ENCODE data around the gene PDZD2.
A peak's percentile ranks its signal among the peaks of the same experiment; 100 is the strongest.

PDZD2 gene

GRCh38 chr5:32087086-32088082 lies 448.5 kb downstream of the PDZD2 start:
- DNase-seq: no peak

DNA sequence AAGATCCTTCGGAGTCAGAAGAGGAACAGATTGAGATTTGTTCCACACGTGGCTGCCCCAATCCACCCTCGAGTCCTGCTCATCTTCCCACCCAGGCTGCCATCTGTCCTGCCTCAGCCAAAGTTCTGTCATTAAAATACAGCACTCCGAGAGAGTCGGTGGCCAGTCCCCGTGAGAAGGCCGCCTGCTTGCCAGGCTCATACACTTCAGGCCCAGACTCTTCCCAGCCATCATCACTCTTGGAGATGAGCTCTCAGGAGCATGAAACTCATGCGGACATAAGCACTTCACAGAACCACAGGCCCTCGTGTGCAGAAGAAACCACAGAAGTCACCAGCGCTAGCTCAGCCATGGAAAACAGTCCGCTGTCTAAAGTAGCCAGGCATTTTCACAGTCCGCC lies 449.3 kb downstream of the PDZD2 start:
- DNase-seq: no peak

DNA sequence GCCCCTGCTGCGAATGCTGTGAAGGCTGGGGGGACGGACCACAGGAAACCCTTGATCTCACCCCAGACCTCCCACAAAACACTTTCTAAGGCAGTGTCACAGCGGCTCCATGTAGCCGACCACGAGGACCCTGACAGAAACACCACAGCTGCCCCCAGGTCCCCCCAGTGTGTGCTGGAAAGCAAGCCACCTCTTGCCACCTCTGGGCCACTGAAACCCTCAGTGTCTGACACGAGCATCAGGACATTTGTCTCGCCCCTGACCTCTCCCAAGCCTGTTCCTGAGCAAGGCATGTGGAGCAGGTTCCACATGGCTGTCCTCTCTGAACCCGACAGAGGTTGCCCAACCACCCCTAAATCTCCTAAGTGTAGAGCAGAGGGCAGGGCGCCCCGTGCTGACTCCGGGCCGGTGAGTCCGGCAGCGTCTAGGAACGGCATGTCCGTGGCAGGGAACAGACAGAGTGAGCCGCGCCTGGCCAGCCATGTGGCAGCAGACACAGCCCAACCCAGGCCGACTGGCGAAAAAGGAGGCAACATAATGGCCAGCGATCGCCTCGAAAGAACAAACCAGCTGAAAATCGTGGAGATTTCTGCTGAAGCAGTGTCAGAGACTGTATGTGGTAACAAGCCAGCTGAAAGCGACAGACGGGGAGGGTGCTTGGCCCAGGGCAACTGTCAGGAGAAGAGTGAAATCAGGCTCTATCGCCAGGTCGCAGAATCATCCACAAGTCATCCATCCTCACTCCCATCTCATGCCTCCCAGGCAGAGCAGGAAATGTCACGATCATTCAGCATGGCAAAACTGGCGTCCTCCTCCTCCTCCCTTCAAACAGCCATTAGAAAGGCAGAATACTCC lies 450.4 kb downstream of the PDZD2 start:
- DNase-seq: no peak

DNA sequence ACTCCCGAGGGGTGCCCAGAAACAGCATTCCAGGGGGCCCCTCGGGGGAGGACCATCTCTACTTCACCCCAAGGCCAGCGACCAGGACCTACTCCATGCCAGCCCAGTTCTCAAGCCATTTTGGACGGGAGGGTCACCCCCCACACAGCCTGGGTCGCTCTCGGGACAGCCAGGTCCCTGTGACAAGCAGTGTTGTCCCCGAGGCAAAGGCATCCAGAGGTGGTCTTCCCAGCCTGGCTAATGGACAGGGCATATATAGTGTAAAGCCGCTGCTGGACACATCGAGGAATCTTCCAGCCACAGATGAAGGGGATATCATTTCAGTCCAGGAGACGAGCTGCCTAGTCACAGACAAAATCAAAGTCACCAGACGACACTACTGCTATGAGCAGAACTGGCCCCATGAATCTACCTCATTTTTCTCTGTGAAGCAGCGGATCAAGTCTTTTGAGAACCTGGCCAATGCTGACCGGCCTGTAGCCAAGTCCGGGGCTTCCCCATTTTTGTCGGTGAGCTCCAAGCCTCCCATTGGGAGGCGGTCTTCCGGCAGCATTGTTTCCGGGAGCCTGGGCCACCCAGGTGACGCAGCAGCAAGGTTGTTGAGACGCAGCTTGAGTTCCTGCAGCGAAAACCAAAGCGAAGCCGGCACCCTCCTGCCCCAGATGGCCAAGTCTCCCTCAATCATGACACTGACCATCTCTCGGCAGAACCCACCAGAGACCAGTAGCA lies 451.3 kb downstream of the PDZD2 start:
- DNase-seq: no peak

DNA sequence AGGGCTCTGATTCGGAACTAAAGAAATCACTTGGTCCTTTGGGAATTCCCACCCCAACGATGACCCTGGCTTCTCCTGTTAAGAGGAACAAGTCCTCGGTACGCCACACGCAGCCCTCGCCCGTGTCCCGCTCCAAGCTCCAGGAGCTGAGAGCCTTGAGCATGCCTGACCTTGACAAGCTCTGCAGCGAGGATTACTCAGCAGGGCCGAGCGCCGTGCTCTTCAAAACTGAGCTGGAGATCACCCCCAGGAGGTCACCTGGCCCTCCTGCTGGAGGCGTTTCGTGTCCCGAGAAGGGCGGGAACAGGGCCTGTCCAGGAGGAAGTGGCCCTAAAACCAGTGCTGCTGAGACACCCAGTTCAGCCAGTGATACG lies 451.8 kb downstream of the PDZD2 start:
- no peak for DNase-seq

- peak; percentile 42 for DNase-seq
Measured at GRCh38 chr5:32092938-32093812, 454.2 kb downstream of the PDZD2 start.

- no peak for DNase-seq
Measured at GRCh38 chr5:32094691-32095090, 455.8 kb downstream of the PDZD2 start.

GRCh38 chr5:32095261-32095671 lies 456.3 kb downstream of the PDZD2 start:
- DNase-seq: no peak

DNA sequence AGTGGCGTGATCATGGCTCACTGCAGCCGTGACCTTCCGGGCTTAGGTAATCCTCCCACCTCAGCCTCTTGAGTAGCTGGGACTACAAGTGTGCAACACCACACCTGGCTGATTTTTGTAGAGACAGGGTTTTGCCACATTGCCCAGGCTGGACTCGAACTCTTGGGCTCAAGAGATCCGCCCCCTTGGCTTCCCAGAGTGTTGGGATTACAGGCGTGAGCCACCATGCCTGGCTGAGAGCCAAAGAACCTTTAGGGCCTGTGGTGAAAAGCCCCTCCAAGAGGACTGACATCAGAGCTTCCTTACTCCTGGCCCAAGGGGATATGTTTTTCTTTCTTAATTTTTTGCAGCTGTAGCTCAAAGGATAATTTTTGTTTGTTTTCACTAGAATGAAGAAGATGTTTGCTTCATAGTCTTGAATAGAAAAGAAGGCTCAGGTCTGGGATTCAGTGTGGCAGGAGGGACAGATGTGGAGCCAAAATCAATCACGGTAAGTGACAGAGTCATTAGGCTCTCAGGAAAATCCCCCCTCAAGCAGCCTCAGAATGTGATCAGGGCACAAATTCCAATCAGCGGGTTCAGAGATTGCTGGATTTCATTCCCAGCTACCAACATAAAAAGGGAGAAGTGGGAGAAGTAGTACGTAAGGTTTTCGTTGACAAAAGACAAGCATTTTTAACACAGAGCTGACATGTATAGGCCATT lies 458.1 kb downstream of the PDZD2 start:
- no peak for DNase-seq

- no peak for DNase-seq
Measured at GRCh38 chr5:32098291-32098690, 459.4 kb downstream of the PDZD2 start.

GRCh38 chr5:32098890-32099310 lies 460.0 kb downstream of the PDZD2 start:
- DNase-seq: no peak

- DNase-seq: no peak
Measured at GRCh38 chr5:32099486-32100035, 460.6 kb downstream of the PDZD2 start.

GRCh38 chr5:32100230-32100629 lies 461.3 kb downstream of the PDZD2 start:
- no peak for DNase-seq

DNA sequence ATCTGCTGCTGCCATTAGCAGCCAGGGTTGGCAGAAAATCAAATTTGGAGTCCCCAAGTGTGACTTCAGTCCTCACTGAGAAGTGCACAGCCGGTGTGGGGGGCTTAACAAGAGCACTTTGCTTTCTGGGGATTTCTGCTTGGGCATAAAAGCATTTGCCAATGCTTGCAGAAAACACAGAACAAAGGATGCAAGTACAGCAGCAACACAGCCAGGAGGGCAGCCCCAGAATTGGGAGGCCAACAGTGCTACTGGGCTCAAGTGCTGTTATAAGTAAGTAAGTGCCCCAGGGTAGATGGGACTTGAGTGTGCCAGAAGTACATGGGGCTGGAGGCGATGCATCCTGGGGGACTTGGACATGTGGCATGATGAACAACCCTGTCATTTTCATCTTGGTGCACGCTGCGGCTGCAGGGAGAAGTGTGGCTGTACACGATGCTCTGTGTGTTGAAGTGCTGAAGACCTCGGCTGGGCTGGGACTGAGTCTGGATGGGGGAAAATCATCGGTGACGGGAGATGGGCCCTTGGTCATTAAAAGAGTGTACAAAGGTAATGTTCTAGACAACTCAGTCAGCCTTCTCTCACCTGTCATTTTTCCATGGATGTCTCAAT lies 461.9 kb downstream of the PDZD2 start:
- DNase-seq: no peak

DNA sequence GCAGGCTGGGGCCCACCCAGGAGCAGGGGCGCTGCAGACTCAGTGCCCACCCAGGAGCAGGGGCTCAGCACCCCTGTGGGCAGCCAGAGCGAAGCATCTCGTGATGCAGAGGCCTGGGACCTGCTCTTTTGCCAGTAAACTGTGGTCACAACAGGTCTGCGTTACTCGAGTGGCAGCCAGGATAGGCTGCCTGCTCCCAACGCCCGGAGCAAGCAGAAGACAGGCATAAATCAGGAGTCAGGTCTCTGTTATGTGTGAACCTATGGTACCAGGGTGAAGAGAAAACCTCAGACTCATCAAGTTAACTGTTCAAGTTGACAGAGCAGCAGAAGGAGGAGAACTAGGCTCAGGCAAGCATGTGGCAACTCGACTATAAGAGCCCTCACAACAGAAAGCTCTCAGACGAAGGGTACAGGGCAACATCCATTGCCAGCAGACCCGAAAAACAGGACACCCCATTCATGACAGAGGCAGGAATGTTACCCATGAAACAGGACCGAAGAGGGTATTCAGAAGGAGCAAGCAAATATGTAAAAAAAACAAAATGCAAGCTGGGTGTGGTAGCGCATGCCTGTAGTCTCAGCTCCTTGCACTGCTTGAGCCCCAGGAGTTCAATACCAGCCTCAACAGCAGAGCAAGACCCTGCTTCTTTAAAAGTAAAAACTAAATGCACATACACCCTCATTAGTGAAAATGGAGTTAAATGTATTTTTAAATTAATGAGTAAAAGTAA lies 463.5 kb downstream of the PDZD2 start:
- no peak for DNase-seq

DNA sequence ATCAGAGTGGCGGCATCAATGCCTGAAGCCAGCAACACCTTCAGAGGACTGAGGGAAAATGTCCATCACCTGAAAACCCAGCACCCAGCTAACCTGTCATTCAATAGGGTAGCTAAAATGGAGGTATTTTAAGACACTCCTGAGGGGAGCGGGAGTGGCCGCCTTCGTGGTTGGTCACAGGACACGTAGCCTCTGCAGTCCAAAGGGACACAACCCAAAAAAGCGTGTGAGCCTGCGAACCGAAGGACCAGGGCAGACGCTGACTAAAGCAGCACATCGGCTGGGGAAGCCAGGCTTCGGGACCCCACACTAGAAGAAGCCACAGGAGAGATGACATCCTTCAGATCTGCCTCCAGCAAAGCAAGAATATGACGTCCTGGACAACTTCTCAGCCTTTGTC lies 464.6 kb downstream of the PDZD2 start:
- DNase-seq: no peak

- no peak for DNase-seq
Measured at GRCh38 chr5:32107291-32107690, 468.4 kb downstream of the PDZD2 start.

DNA sequence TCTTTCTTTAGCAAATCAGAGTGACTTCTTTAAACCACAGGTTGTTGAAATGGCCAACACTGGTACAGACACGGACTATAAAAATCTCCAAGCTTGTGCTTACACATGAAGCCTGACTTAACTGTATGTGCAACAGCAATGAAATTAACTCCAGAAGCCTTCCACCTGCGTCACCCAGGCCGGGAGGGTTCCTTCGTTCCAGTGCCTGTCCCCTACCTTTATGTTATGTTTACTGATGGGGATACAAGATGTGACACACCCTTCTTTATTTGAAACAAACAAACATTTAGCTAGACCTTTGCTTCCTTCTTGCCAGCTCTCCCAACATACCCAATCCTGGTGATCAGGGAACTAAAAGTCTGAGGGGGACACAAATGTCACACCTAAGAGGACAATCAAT lies 469.2 kb downstream of the PDZD2 start:
- no peak for DNase-seq

DNA sequence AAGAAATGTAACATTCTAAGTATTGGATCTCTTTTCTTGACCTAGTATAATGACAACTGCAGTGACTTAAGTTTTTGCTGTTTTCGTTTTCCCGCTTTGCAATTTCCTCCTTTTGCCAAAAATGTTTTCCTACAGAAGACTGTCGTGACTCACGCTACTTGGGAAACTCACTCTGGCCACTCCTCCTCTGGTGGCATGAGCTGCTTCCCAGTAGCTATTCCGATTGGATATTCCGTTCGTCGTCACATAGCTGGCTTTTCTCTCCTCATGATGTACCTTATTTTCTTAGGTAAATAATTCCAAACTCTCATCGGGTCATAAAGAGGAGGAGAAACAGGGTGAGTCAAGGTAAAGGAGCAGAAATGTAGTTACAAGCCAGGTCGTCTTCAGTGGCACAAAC lies 470.3 kb downstream of the PDZD2 start:
- no peak for DNase-seq
